Parietal lobe (tissue), 1 donor: ENCODE measurements around the gene TLE5. TPM values are rescaled to one million over a fixed set of nuclear protein-coding genes. Genes with fewer than 3 reads are reported as not detected.

Source experiments
- total RNA-seq: library from RNA; depleted of rRNA; stranded (reverse); fragments of >200 nt; gene quantifications from one replicate; pipeline ENCODE4 v1.2.3, GENCODE V29; 2014

TLE5 gene, protein sequence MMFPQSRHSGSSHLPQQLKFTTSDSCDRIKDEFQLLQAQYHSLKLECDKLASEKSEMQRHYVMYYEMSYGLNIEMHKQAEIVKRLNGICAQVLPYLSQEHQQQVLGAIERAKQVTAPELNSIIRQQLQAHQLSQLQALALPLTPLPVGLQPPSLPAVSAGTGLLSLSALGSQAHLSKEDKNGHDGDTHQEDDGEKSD
- total RNA-seq: 151 TPM

DNA sequence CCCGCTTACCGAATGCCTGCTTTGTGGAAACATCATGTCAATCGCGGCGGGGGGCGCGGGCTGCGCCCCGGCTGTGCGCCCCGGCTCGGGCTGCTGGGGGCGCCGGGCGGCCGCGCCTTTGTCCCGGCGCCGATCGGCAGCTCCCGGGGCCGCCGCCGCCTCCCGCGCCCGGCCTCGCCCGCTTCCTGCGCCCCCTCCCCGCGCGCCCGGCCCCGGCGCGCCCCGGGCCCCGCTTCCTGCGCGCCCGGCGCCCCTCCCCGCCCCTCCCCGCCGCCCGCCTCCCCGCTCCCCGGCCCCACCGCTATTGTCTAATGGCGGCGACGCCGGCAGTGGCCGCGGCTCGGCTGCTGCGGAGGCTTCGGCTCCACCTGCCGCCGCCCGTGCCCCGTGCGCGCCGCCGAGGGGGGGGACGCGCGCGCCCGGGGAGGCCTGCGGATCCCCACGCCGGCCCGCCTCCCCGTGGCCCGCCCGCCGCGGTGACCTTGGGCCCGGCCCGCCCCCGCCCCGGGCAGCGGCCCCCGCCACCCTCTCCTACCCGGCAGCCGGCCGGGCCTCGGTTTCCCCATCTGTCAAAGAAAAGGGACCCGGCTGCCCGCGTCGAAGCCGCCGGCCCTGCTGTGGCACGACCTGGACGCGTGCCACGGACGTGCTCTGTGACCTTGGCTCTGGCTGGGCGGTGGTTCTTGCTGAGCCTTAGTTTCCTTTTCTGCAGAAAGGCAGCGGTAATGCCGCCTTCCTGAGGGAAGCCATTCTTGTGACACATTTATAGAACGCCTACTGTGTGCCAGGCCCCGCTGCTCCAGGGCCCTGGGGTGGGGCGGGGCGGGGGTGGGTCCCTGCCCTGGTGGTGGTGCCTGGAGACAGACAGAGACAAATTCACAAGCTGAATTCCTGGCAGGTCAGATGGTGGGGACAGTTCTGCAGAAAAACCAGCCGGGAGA, at the start of gene TLE5:
Gene TLE5 (minus strand): TSS at position 331 of the 941 bp plus-strand sequence. CDS start 295 bp downstream, at position 36.

DNA sequence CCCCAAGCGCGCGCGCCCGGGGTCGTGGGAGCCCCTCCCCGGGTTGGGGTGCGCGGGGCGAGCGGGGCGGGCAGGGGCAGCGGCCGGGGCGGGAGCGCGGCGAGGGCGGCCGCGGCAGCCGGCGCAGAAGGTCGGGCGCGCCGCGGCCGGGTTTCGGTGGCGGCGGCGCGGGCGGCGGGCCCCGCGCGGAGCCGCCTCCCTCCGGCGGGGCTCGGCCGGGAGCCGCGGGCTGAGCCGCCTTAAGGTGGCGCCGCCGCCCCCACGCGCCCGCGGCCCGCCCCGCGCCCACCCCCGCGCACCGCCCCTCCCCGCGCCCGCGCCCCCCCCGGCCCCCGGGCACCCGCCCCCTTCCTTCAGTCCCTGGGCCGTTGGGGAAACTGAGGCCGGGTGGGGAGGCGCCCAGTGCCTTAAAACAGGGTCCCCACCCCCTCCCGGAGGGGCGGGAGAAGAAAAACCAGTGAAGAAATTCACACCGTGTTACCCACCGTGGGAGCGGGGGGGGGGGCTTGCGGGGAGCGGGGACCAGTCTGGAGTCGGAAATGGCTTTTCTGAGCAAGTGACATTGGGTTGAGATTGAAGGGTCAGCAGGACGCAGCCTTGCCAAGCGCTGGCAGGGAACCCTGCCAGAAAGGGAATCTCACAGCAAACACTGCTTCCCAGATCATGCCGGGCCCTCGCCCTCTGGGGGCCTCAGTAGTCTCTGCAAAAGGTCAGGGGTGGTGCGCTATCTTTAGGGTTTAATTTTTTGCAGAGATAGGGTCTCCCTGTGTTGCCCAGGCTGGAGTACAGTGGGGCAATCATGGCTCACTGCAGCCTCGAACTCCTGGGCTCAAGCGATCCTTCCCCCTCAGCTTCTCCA, 33.0 kb downstream of the TLE5 start, which contains the start of gene TLE2:
Gene TLE2 (minus strand): TSS at position 216 of the 859 bp plus-strand sequence. CDS start 376 bp downstream, outside the sequence.

Other genes starting within 250 kb of the TLE5 start
- 15.7 TPM for gene ZNF554, start 242.6 kb downstream of the TLE5 start, total RNA-seq
- 27.9 TPM for gene ZNF555, start 221.0 kb downstream of the TLE5 start, total RNA-seq
- not detected for gene ZNF556, start 195.2 kb downstream of the TLE5 start, total RNA-seq
- gene ZNF57, start 161.6 kb downstream of the TLE5 start, total RNA-seq: 4.4 TPM
- gene ZNF77, start 117.5 kb downstream of the TLE5 start, total RNA-seq: 9.7 TPM
- 1.9 TPM for gene TLE6, start 84.9 kb downstream of the TLE5 start, total RNA-seq
- 11.3 TPM for gene TLE2, start 33.2 kb downstream of the TLE5 start, total RNA-seq
- 57.9 TPM for gene GNA11, start 31.9 kb upstream of the TLE5 start, total RNA-seq
- gene GNA15, start 73.5 kb upstream of the TLE5 start, total RNA-seq: 0.94 TPM
- 0.31 TPM for gene S1PR4, start 116.3 kb upstream of the TLE5 start, total RNA-seq
- 18.2 TPM for gene NCLN, start 123.4 kb upstream of the TLE5 start, total RNA-seq
- gene CELF5, start 162.2 kb upstream of the TLE5 start, total RNA-seq: 84.8 TPM